Glutamatergic neuron (in vitro differentiated cells): Measurements from ENCODE around the gene SH3BP4. TPM values are rescaled to one million over a fixed set of nuclear protein-coding genes. Genes with fewer than 3 reads are reported as not detected.

Source experiments
- DNase-seq: peaks from one replicate; pipeline ENCODE4 v3.0.0; 2022
- H3K27ac Mint-ChIP-seq: one replicate; pipeline ENCODE4 v1.8.0; 2020; ENCODE audit warnings: mild to moderate bottlenecking, mixed read lengths, inconsistent platforms; ENCODE audit not compliant: unreplicated experiment
- H3K27me3 Mint-ChIP-seq: one replicate; pipeline ENCODE4 v1.8.0; 2020; ENCODE audit warnings: mild to moderate bottlenecking, moderate library complexity, mixed read lengths, inconsistent platforms; ENCODE audit not compliant: unreplicated experiment
- H3K36me3 Mint-ChIP-seq: one replicate; pipeline ENCODE4 v1.8.0; 2020; ENCODE audit warnings: mild to moderate bottlenecking, mixed read lengths, inconsistent platforms; ENCODE audit not compliant: unreplicated experiment
- H3K4me1 Mint-ChIP-seq: one replicate; pipeline ENCODE4 v1.8.0; 2020; ENCODE audit warnings: mild to moderate bottlenecking, low read depth, mixed read lengths, inconsistent platforms; ENCODE audit not compliant: unreplicated experiment
- H3K4me3 Mint-ChIP-seq: one replicate; pipeline ENCODE4 v1.8.0; 2020; ENCODE audit warnings: mild to moderate bottlenecking, mixed read lengths, inconsistent platforms; ENCODE audit not compliant: unreplicated experiment
- H3K9me3 Mint-ChIP-seq: one replicate; pipeline ENCODE4 v1.8.0; 2020; ENCODE audit warnings: mild to moderate bottlenecking, moderate library complexity, mixed read lengths, inconsistent platforms; ENCODE audit not compliant: unreplicated experiment
- total RNA-seq: library from RNA; stranded (reverse); fragmentation: NEBNext Ultra II Directional; extraction: Animal tissue kit (Norgen Biotek cat#: 25700); gene quantifications from one replicate; pipeline ENCODE4 v1.2.1, GENCODE V29; 2021; ENCODE audit not compliant: unreplicated experiment
- TF ChIP-seq, protein P1 (sequence below): fragments of 200-600 bp; sonication (generic); IDR thresholded peaks from one replicate; pipeline ENCODE4 v1.5.0; 2021; ENCODE audit not compliant: partially characterized antibody, unreplicated experiment

Gene SH3BP4
- total RNA-seq, 1 donor from 2014 or later = 59.3 TPM

- TF ChIP-seq, protein P1, sequence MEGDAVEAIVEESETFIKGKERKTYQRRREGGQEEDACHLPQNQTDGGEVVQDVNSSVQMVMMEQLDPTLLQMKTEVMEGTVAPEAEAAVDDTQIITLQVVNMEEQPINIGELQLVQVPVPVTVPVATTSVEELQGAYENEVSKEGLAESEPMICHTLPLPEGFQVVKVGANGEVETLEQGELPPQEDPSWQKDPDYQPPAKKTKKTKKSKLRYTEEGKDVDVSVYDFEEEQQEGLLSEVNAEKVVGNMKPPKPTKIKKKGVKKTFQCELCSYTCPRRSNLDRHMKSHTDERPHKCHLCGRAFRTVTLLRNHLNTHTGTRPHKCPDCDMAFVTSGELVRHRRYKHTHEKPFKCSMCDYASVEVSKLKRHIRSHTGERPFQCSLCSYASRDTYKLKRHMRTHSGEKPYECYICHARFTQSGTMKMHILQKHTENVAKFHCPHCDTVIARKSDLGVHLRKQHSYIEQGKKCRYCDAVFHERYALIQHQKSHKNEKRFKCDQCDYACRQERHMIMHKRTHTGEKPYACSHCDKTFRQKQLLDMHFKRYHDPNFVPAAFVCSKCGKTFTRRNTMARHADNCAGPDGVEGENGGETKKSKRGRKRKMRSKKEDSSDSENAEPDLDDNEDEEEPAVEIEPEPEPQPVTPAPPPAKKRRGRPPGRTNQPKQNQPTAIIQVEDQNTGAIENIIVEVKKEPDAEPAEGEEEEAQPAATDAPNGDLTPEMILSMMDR = no peak
- H3K4me1 Mint-ChIP-seq = peaks cover 26% of the 10 kb centered on the region
- DNase-seq = no peak
- H3K36me3 Mint-ChIP-seq = no peaks in the 10 kb centered on the region
- no peak overlapping the region for H3K27ac Mint-ChIP-seq
- peaks cover 2% of the 10 kb centered on the region for H3K9me3 Mint-ChIP-seq
- peaks cover 2% of the 10 kb centered on the region for H3K27me3 Mint-ChIP-seq
- peak overlapping the region; percentile 0 for H3K4me3 Mint-ChIP-seq
These were observed 145.4 kb downstream of the SH3BP4 start for GRCh38 chr2:235097196-235097595.

GRCh38 chr2:235098269-235098668 lies 146.5 kb downstream of the SH3BP4 start:
- no peak overlapping the region for H3K4me3 Mint-ChIP-seq
- H3K4me1 Mint-ChIP-seq = peaks cover 20% of the 10 kb centered on the region
- no peaks in the 10 kb centered on the region for H3K36me3 Mint-ChIP-seq
- peaks cover 6% of the 10 kb centered on the region for H3K27me3 Mint-ChIP-seq
- H3K27ac Mint-ChIP-seq = no peak overlapping the region
- H3K9me3 Mint-ChIP-seq = peaks cover 2% of the 10 kb centered on the region
- TF ChIP-seq, protein P1 = no peak
- no peak for DNase-seq

- peaks cover 2% of the 10 kb centered on the region for H3K9me3 Mint-ChIP-seq
- no peak for DNase-seq
- H3K27ac Mint-ChIP-seq = no peak overlapping the region
- TF ChIP-seq, protein P1 = no peak
- peaks cover 7% of the 10 kb centered on the region for H3K27me3 Mint-ChIP-seq
- H3K4me3 Mint-ChIP-seq = no peak overlapping the region
- no peaks in the 10 kb centered on the region for H3K36me3 Mint-ChIP-seq
- peaks cover 20% of the 10 kb centered on the region for H3K4me1 Mint-ChIP-seq
These were observed 147.1 kb downstream of the SH3BP4 start for GRCh38 chr2:235098736-235099494.

DNA sequence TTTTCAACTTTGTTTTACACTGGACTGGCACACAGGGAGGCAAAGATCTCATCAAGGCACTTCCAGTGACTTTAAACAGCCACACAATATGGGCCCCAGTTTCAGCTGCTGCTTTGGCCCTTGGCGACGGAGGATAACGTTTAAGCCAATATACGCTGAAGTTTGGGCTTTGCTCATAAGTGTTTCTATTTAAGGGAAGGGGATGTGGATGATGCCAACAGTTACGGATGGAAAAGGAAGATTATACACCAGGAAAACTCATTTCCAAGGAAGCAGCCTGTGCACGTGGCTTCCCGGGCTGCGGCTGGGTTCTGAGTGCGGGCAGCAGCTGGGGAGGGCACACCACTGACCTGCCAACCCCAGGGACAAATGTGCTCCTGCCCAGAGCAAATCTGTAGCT lies 151.1 kb downstream of the SH3BP4 start:
- Mint-ChIP-seq H3K4me3 (no peak overlapping the region), H3K36me3 (no peaks in the 10 kb centered on the region), H3K9me3 (peaks cover 3% of the 10 kb centered on the region), H3K27ac (no peak overlapping the region), H3K27me3 (peaks cover 13% of the 10 kb centered on the region), H3K4me1 (peaks cover 5% of the 10 kb centered on the region)
- TF ChIP-seq, protein P1 = no peak
- no peak for DNase-seq
